OCI-LY3 (cell line): ENCODE measurements around the gene TUBB4B.

Experiments
- EZH2phosphoT487 ChIP-seq: fragments of 200-600 bp; shearing (Covaris generic); IDR thresholded peaks from 2 replicates; pipeline ENCODE4 v1.6.1; 2018; ENCODE audit warnings: antibody characterized with exemption, mixed run types, low read depth
- TF ChIP-seq, protein P1 (sequence below): fragments of 200-600, 300-600 bp; sonication (generic); IDR thresholded peaks from 2 replicates; pipeline ENCODE4 v1.5.1; 2014; ENCODE audit warnings: antibody characterized with exemption, low read length, low read depth

DNA sequence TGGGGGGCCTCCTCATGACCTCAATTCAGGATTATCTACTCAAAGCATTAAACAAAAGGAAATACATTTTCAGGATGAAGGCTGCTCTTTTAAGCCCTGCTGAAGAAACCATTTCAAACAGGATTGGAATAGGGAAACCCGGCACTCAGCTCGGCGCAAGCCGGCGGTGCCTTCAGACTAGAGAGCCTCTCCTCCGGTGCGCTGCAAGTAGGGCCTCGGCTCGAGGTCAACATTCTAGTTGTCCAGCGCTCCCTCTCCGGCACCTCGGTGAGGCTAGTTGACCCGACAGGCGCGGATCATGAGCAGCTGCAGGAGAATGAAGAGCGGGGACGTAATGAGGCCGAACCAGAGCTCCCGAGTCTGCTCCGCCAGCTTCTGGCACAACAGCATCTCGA, 36.4 kb upstream of the TUBB4B start:
- TF ChIP-seq, protein P1, sequence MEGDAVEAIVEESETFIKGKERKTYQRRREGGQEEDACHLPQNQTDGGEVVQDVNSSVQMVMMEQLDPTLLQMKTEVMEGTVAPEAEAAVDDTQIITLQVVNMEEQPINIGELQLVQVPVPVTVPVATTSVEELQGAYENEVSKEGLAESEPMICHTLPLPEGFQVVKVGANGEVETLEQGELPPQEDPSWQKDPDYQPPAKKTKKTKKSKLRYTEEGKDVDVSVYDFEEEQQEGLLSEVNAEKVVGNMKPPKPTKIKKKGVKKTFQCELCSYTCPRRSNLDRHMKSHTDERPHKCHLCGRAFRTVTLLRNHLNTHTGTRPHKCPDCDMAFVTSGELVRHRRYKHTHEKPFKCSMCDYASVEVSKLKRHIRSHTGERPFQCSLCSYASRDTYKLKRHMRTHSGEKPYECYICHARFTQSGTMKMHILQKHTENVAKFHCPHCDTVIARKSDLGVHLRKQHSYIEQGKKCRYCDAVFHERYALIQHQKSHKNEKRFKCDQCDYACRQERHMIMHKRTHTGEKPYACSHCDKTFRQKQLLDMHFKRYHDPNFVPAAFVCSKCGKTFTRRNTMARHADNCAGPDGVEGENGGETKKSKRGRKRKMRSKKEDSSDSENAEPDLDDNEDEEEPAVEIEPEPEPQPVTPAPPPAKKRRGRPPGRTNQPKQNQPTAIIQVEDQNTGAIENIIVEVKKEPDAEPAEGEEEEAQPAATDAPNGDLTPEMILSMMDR: no peak
- TF ChIP-seq EZH2phosphoT487: no peak
